HepG2 (cell line): Measurements from ENCODE around the gene ZNRF4. TPM values are rescaled to one million over a fixed set of nuclear protein-coding genes. Genes with fewer than 3 reads are reported as not detected.

ENCODE experiments used
- ATAC-seq: fragments of 200-7000 bp; cut with Tn5 transposase; 3 replicates; pipeline ENCODE4 v1.9.1; 2020; ENCODE audit warnings: mild to moderate bottlenecking, moderate library complexity
- BruUV-seq: library from RNA; stranded (reverse); fragments of 400-500 nt; replicated peaks from 2 replicates; lab custom pipeline; 2021; lab: Mats Ljungman, UMichigan
- CTCF ChIA-PET: fragments of 300-600 bp; formaldehyde crosslinking; extraction: SDS; loops from one replicate; lab custom pipeline; 2021; ENCODE audit warnings: low total read pairs, inconsistent platforms, low intra/inter-chr PET ratio; lab: Yijun Ruan, JAX
- POLR2A ChIA-PET: fragments of 350-600 bp; sonication (Branson Sonifier 250); formaldehyde crosslinking; loops from one replicate; lab custom pipeline; 2020; ENCODE audit warnings: antibody characterized with exemption, inconsistent platforms; lab: Yijun Ruan, JAX
- DNase-seq: peaks from one replicate; pipeline ENCODE4 v3.0.0-alpha.2; 2015; ENCODE audit warnings: low spot score
- FAIRE-seq: peaks from 3 replicates; lab custom pipeline; 2011; peaks lifted over from hg19 to GRCh38; lab: Jason Lieb, UNC
- H2AFZ ChIP-seq: one replicate; pipeline ENCODE4 v1.6.1; 2011; ENCODE audit warnings: low read length, inconsistent platforms
- H3K27ac ChIP-seq: fragments of 300-600 bp; 3 replicates; pipeline ENCODE4 v1.8.0; 2011; ENCODE audit warnings: mixed run types, mild to moderate bottlenecking, mixed read lengths, low read length, inconsistent platforms; ENCODE audit not compliant: insufficient read depth; ENCODE audit errors: extremely low read length
- H3K27me3 ChIP-seq, 2 experiments: fragments of 200-600 bp in 1 of 2; 2 replicates in 1 of 2; 3 replicates in 1 of 2; pipeline versions ENCODE4 v1.6.0 to v1.8.0; 2011; ENCODE audit warnings: low read length in 2 of 2, mild to moderate bottlenecking in 2 of 2, moderate library complexity in 2 of 2, inconsistent platforms in 1 of 2; ENCODE audit not compliant: insufficient read depth in 2 of 2, control insufficient read depth in 1 of 2
- H3K36me3 ChIP-seq, 2 experiments: fragments of 200-600 bp in 1 of 2; replicated peaks in 1 of 2; 2 replicates in 1 of 2; 3 replicates in 1 of 2; pipeline versions ENCODE4 v1.5.1 to v1.8.0; 2011; ENCODE audit warnings: low read length in 2 of 2, inconsistent platforms in 1 of 2; ENCODE audit not compliant: insufficient read depth in 2 of 2, control insufficient read depth in 1 of 2
- H3K4me1 ChIP-seq: 2 replicates; pipeline ENCODE4 v1.5.1; 2012; ENCODE audit warnings: low read length, inconsistent platforms; ENCODE audit not compliant: insufficient read depth
- H3K4me2 ChIP-seq: 2 replicates; pipeline ENCODE4 v1.6.0; 2011; ENCODE audit warnings: low read depth, low read length, inconsistent platforms
- H3K4me3 ChIP-seq, 3 experiments: fragments of 200-600 bp in 1 of 3; sonication (generic), shearing (Covaris generic) in 1 of 3; replicated peaks in 1 of 3; 2 replicates each; pipeline ENCODE4 v1.5.1; 2011 to 2016; ENCODE audit warnings: low read length in 3 of 3, inconsistent platforms in 2 of 3, low read depth in 2 of 3, mild to moderate bottlenecking in 2 of 3, control low read depth in 1 of 3, mixed read lengths in 1 of 3; ENCODE audit not compliant: insufficient read depth in 1 of 3
- H3K79me2 ChIP-seq: one replicate; pipeline ENCODE4 v1.6.1; 2011; ENCODE audit warnings: low read length, inconsistent platforms; ENCODE audit not compliant: insufficient read depth
- H3K9ac ChIP-seq: 2 replicates; pipeline ENCODE4 v1.6.0; 2011; ENCODE audit warnings: mild to moderate bottlenecking, low read depth, low read length, inconsistent platforms; ENCODE audit not compliant: insufficient read depth
- H3K9me3 ChIP-seq: 2 replicates; pipeline ENCODE4 v1.5.1; 2012; ENCODE audit warnings: mild to moderate bottlenecking, low read length
- H4K20me1 ChIP-seq: 2 replicates; pipeline ENCODE4 v1.6.0; 2011; ENCODE audit warnings: inconsistent platforms, mild to moderate bottlenecking, low read length, moderate library complexity; ENCODE audit not compliant: insufficient read depth
- CREM ChIP-seq, 2 experiments: sonication (generic) in 1 of 2; formaldehyde crosslinking in 1 of 2; IDR thresholded peaks; 2 replicates each; pipeline versions ENCODE4 v1.4.0 to v1.6.1; 2016 to 2020; ENCODE audit warnings: antibody characterized with exemption in 1 of 2, mild to moderate bottlenecking in 1 of 2, missing genetic modification reagents in 1 of 2
- YY1 ChIP-seq: IDR thresholded peaks from 2 replicates; pipeline ENCODE4 v1.6.1; 2011; ENCODE audit warnings: low read length, low read depth, moderate library complexity, mild to moderate bottlenecking; ENCODE audit not compliant: insufficient read depth, insufficient replicate concordance
- ZBTB21 ChIP-seq: sonication (generic); formaldehyde crosslinking; IDR thresholded peaks from 2 replicates; pipeline ENCODE4 v1.4.0; 2020; ENCODE audit warnings: missing genetic modification reagents
- ZNF713 ChIP-seq: sonication (generic); formaldehyde crosslinking; IDR thresholded peaks from 2 replicates; pipeline ENCODE4 v1.4.0; 2020; ENCODE audit warnings: mild to moderate bottlenecking, missing genetic modification reagents
- WGBS: methylation state at CpG from one replicate; pipeline ENCODE4 v1.1.6; 2017; ENCODE audit warnings: low lambda C conversion rate; 5-methylcytosine and 5-hydroxymethylcytosine counted together
- in situ Hi-C: cut with HindIII; loops from 2 replicates; pipeline ENCODE4 v1.10.0; 2017; ENCODE audit warnings: low pct_unique_long_range_greater_than_20kb; ENCODE audit not compliant: extremely low pct_ligation_motif_present
- intact Hi-C: fragments of 100-400 bp; cut with micrococcal nuclease; formaldehyde crosslinking; loops from one replicate; pipeline ENCODE4 v1.10.0; 2022; ENCODE audit not compliant: unreplicated experiment
- polyA plus RNA-seq, 8 experiments: library from polyadenylated mRNA; depleted of rRNA in 3 of 8; stranded (reverse) in 7 of 8; unstranded in 1 of 8; fragments of >200 nt; fragmentation: Illumina TruSeq in 4 of 8; extraction: Trizol in 4 of 8; gene quantifications; 2 replicates each; pipeline versions ENCODE4 v1.2.1 to v1.2.3, GENCODE V29; 2011 to 2016; ENCODE audit warnings: low read depth in 4 of 8, missing spikeins in 1 of 8, mixed read lengths in 1 of 8; ENCODE audit not compliant: insufficient read depth in 1 of 8
- total RNA-seq, 5 experiments: library from RNA; depleted of rRNA; stranded (reverse); fragments of >200 nt; fragmentation: Illumina TruSeq; extraction: Trizol; gene quantifications; 2 replicates each; pipeline ENCODE4 v1.2.3, GENCODE V29; 2016; ENCODE audit warnings: low read depth in 1 of 5
- TF ChIP-seq, protein P1 (sequence below), 2 experiments: fragments of 450-650 bp in 1 of 2; sonication (generic) in 1 of 2; formaldehyde crosslinking; IDR thresholded peaks; 2 replicates each; pipeline versions ENCODE4 v1.5.0 to v1.8.0; 2020 to 2022; ENCODE audit warnings: mild to moderate bottlenecking in 1 of 2, missing genetic modification reagents in 1 of 2
- TF ChIP-seq, protein P2 (sequence below), 2 experiments: IDR thresholded peaks; 2 replicates each; pipeline ENCODE4 v1.6.1; 2011 to 2012; ENCODE audit warnings: low read length in 2 of 2, borderline replicate concordance in 1 of 2, low read depth in 1 of 2, mild to moderate bottlenecking in 1 of 2, moderate library complexity in 1 of 2
- TF ChIP-seq, protein P3 (sequence below): sonication (generic); formaldehyde crosslinking; IDR thresholded peaks from 2 replicates; pipeline ENCODE4 v1.8.1; 2023; ENCODE audit warnings: mild to moderate bottlenecking, inconsistent platforms, moderate library complexity, missing genetic modification reagents, borderline replicate concordance
- TF ChIP-seq, protein P4 (sequence below): sonication (generic); formaldehyde crosslinking; IDR thresholded peaks from 2 replicates; pipeline ENCODE4 v1.4.0; 2020; ENCODE audit warnings: missing genetic modification reagents
- TF ChIP-seq, protein P5 (sequence below): sonication (generic); formaldehyde crosslinking; IDR thresholded peaks from 2 replicates; pipeline ENCODE4 v1.5.0; 2020; ENCODE audit warnings: missing genetic modification reagents

The ZNRF4 gene
- total and polyA plus RNA-seq, 2 of the 13 experiments (the other 11 are each of a cell fraction or from before 2014, with no cell fraction given), result not detected

DNA sequence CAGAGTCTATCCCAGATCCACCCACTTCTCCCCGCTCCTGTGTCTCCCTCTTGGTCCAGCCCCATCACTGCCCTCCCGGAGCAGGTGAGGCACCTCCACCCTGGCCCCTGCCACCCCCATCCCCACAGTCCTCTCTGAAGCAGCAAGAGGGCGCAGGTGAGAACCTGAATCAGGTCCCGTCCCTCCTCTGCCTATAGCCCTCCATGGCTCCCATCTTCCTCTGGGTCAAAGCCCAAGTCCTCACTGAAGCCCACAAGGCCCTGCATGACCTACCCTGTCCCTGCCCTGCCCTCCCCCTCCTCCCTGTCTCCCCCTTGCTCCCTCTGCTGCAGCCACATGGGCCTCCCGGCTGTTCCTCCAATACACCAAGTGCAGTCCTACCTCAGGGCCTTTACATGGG is 10.8 kb upstream of the ZNRF4 start:
- H3K27ac ChIP-seq, result no peak overlapping the region
- no peak overlapping the region for H2AFZ ChIP-seq
- BruUV-seq, result no TSS peak
- TF ChIP-seq, protein P1, sequence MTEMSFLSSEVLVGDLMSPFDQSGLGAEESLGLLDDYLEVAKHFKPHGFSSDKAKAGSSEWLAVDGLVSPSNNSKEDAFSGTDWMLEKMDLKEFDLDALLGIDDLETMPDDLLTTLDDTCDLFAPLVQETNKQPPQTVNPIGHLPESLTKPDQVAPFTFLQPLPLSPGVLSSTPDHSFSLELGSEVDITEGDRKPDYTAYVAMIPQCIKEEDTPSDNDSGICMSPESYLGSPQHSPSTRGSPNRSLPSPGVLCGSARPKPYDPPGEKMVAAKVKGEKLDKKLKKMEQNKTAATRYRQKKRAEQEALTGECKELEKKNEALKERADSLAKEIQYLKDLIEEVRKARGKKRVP (CRISPR knock-in tag; IDR thresholded peaks at IDR 0.05), result no peak
- TF ChIP-seq YY1, result no peak
- TF ChIP-seq ZBTB21 (CRISPR knock-in tag), result no peak
- no peak for TF ChIP-seq CREM (IDR thresholded peaks at IDR 0.05)
- no peak for TF ChIP-seq CREM (CRISPR knock-in tag; IDR thresholded peaks at IDR 0.05)
- TF ChIP-seq, all 625 proteins: peak for 0
- in situ Hi-C loops, result no loop called here
- POLR2A ChIA-PET, result no interaction called here
- H3K36me3 ChIP-seq, result no peaks in the 10 kb centered on the region
- CTCF ChIA-PET, result no interaction called here
- intact Hi-C loops, result no loop called here
- ATAC-seq (no peak), DNase-seq (no peak), FAIRE-seq (no peak)
- no peaks in the 10 kb centered on the region for H3K4me1 ChIP-seq
- no peaks in the 10 kb centered on the region for H3K9me3 ChIP-seq
- WGBS, result 22% methylated on average over 5 of the region's 5 CpGs
- H3K27me3 ChIP-seq, result no peaks in the 10 kb centered on the region
- no peak overlapping the region for H3K4me3 ChIP-seq
- no peak overlapping the region for H3K4me2 ChIP-seq
- no peaks in the 10 kb centered on the region for H3K79me2 ChIP-seq
- H4K20me1 ChIP-seq, result no peaks in the 10 kb centered on the region
- H3K9ac ChIP-seq, result no peak overlapping the region

DNA sequence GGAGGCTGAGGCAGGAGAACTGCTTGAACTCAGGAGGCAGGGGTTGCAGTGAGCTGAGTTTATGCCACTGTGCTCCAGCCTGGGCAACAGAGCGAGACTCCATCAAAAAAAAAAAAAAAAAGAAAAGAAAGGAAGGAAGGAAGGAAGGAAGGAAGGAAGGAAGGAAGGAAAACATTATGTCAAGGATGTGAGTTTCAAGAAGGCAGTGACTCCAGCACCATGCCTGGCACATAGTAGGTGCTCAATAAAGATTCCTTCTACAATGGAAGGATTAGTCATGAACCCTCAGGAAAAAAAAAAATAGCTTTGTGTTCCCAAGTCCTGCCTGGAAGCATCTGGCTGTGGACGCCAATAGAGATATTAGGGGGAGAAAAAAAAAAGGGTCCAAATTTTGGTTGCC is 10.1 kb upstream of the ZNRF4 start:
- H3K9ac ChIP-seq, result no peak overlapping the region
- in situ Hi-C loops (no loop called here), intact Hi-C loops (no loop called here)
- ATAC-seq, result no peak
- no peaks in the 10 kb centered on the region for H3K9me3 ChIP-seq
- POLR2A ChIA-PET, result no interaction called here
- 5% methylated on average over 2 of the region's 2 CpGs for WGBS
- no peak overlapping the region for H3K27ac ChIP-seq
- no peaks in the 10 kb centered on the region for H3K27me3 ChIP-seq
- no peak for DNase-seq
- no peaks in the 10 kb centered on the region for H4K20me1 ChIP-seq
- FAIRE-seq, result no peak
- no peaks in the 10 kb centered on the region for H3K4me1 ChIP-seq
- no peak overlapping the region for H3K4me2 ChIP-seq
- no TSS peak for BruUV-seq
- H3K4me3 ChIP-seq, result no peak overlapping the region
- H3K36me3 ChIP-seq, result no peaks in the 10 kb centered on the region
- CTCF ChIA-PET, result no interaction called here
- no peak overlapping the region for H2AFZ ChIP-seq
- no peaks in the 10 kb centered on the region for H3K79me2 ChIP-seq
- TF ChIP-seq, protein P2, sequence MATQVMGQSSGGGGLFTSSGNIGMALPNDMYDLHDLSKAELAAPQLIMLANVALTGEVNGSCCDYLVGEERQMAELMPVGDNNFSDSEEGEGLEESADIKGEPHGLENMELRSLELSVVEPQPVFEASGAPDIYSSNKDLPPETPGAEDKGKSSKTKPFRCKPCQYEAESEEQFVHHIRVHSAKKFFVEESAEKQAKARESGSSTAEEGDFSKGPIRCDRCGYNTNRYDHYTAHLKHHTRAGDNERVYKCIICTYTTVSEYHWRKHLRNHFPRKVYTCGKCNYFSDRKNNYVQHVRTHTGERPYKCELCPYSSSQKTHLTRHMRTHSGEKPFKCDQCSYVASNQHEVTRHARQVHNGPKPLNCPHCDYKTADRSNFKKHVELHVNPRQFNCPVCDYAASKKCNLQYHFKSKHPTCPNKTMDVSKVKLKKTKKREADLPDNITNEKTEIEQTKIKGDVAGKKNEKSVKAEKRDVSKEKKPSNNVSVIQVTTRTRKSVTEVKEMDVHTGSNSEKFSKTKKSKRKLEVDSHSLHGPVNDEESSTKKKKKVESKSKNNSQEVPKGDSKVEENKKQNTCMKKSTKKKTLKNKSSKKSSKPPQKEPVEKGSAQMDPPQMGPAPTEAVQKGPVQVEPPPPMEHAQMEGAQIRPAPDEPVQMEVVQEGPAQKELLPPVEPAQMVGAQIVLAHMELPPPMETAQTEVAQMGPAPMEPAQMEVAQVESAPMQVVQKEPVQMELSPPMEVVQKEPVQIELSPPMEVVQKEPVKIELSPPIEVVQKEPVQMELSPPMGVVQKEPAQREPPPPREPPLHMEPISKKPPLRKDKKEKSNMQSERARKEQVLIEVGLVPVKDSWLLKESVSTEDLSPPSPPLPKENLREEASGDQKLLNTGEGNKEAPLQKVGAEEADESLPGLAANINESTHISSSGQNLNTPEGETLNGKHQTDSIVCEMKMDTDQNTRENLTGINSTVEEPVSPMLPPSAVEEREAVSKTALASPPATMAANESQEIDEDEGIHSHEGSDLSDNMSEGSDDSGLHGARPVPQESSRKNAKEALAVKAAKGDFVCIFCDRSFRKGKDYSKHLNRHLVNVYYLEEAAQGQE (IDR thresholded peaks at IDR 0.05; ENCODE audit: borderline replicate concordance in 1 of 2, low read depth in 1 of 2, low read length in 2 of 2), result no peak
- TF ChIP-seq, protein P3, sequence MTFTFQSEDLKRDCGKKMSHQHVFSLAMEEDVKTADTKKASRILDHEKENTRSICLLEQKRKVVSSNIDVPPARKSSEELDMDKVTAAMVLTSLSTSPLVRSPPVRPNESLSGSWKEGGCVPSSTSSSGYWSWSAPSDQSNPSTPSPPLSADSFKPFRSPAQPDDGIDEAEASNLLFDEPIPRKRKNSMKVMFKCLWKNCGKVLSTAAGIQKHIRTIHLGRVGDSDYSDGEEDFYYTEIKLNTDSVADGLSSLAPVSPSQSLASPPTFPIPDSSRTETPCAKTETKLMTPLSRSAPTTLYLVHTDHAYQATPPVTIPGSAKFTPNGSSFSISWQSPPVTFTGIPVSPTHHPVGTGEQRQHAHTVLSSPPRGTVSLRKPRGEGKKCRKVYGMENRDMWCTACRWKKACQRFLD (CRISPR knock-in tag), result no peak
- TF ChIP-seq, protein P4, sequence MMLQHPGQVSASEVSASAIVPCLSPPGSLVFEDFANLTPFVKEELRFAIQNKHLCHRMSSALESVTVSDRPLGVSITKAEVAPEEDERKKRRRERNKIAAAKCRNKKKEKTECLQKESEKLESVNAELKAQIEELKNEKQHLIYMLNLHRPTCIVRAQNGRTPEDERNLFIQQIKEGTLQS, result no peak
- TF ChIP-seq ZNF713 (CRISPR knock-in tag), result no peak
- TF ChIP-seq, protein P5, sequence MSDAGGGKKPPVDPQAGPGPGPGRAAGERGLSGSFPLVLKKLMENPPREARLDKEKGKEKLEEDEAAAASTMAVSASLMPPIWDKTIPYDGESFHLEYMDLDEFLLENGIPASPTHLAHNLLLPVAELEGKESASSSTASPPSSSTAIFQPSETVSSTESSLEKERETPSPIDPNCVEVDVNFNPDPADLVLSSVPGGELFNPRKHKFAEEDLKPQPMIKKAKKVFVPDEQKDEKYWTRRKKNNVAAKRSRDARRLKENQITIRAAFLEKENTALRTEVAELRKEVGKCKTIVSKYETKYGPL (CRISPR knock-in tag), result no peak
